ENCODE results near the gene GADD45B. TPM values are rescaled to one million over a fixed set of nuclear protein-coding genes. Genes with fewer than 3 reads are reported as not detected.
A peak's percentile ranks its signal among the peaks of the same experiment; 100 is the strongest.

Gene GADD45B
- total RNA-seq, 6 experiments from 2014 or later, result 39.0 to 176 (median 127) TPM

- no peaks in the 10 kb centered on the region for H3K36me3 ChIP-seq
- WGBS (ENCODE audit: insufficient coverage, low coverage, low lambda C conversion rate, missing lambda C conversion rate), result 71% methylated on average over 15 of the region's 21 CpGs
Observed at GRCh38 chr19:2511991-2512390, 36.1 kb downstream of the GADD45B start.

DNA sequence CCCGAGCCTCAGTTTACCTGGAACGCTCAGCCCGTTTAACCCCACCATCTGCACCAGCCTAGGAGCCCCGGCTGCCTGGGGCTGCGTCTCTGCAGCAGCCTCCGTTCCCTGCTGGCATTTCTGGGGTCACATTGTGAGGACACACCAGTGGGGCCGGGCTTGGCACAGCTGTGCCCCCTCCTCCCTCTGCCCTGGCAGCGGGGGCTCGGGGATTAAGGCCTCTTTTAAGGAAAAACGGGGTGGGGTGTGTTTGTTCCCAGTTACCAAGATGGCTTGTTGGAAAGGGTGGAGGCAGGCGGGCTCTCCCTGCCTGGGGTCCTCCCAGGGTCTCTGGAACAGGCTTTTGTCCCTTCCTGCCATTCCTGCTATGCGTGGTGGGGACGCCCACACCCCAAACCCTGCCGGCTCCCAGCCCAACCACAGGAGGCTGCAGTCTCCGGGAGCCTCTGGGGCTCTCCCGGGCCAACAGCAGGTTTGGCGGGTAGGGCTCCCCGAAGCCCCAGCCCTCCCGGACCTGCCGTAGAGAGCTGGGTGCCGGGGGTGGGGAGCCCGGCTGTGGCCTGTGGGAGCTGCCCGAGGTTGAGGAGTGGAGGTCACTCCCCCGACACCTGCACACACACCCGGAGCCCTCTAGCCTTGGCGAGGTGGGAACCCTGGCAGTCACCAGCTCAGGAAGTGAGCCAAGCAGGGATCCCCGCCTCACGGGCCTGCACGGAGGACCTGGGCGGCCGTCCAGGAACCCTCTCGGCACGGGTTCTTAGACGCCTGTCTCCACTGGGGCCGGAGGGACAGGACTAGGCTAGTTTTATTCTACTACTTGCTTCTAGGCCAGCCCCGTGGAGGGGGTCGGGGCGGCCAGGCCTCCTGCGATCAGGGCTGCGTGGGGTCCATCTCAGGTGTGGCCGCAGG, 36.9 kb downstream of the GADD45B start:
- H3K36me3 ChIP-seq, result no peaks in the 10 kb centered on the region

More at GRCh38 chr19:2511991-2512390, 36.1 kb downstream of the GADD45B start:
- peaks cover 0 to under 1% (median 0%) of the 10 kb centered on the region in 4 donors for H3K4me1 ChIP-seq
- no peak overlapping the region for H3K4me3 ChIP-seq
- H3K27me3 ChIP-seq, result no peaks in the 10 kb centered on the region
- TF ChIP-seq, protein P1, sequence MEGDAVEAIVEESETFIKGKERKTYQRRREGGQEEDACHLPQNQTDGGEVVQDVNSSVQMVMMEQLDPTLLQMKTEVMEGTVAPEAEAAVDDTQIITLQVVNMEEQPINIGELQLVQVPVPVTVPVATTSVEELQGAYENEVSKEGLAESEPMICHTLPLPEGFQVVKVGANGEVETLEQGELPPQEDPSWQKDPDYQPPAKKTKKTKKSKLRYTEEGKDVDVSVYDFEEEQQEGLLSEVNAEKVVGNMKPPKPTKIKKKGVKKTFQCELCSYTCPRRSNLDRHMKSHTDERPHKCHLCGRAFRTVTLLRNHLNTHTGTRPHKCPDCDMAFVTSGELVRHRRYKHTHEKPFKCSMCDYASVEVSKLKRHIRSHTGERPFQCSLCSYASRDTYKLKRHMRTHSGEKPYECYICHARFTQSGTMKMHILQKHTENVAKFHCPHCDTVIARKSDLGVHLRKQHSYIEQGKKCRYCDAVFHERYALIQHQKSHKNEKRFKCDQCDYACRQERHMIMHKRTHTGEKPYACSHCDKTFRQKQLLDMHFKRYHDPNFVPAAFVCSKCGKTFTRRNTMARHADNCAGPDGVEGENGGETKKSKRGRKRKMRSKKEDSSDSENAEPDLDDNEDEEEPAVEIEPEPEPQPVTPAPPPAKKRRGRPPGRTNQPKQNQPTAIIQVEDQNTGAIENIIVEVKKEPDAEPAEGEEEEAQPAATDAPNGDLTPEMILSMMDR (IDR thresholded peaks at IDR 0.05), result no peak
- TF ChIP-seq POLR2A (IDR thresholded peaks at IDR 0.05), result no peak
- intact Hi-C loops (cut with DNase I), result no loop called here
- no peak for DNase-seq
- H3K27ac ChIP-seq, result no peak overlapping the region
- no peak for ATAC-seq
- H3K9me3 ChIP-seq, result no peaks in the 10 kb centered on the region

DNA sequence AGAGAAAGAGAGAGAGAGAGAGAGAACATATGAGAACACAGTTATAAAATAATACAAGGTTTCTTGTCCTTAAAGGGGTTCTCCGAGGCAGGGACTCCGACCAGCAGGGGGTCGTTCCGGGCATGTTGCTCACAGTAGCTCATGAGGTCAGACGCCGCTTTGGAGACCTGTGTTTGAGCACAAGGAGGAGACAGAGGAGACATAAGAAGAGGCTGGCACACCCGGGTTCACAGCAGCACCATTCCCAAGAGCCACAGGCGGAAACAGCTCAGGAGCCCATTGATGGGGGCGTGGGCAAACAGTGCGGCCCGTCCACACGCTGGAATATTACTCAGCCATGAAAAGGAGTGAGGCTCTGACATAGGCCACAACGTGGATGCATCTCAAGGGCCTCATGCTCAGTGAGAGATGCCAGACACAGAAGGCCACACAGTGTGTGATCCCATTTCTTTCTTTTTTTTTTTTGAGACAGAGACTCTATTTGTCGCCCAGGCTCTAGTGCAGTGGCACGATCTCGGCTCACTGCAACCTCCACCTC, 39.1 kb downstream of the GADD45B start:
- Histone ChIP-seq H3K4me3 (no peak overlapping the region), H3K4me1 (no peaks in the 10 kb centered on the region), H3K9me3 (no peaks in the 10 kb centered on the region), H3K36me3 (no peaks in the 10 kb centered on the region), H3K27me3 (no peaks in the 10 kb centered on the region), H3K27ac (no peak overlapping the region)
- 91% methylated on average over 7 of the region's 16 CpGs for WGBS (ENCODE audit: insufficient coverage, low coverage, low lambda C conversion rate, missing lambda C conversion rate)
- TF ChIP-seq, protein P1 (IDR thresholded peaks at IDR 0.05), result no peak
- no peak for TF ChIP-seq POLR2A (IDR thresholded peaks at IDR 0.05)
- intact Hi-C loops (cut with DNase I), result no loop called here
- ATAC-seq (no peak), DNase-seq (no peak)

More for the DNA sequence above, 36.9 kb downstream of the GADD45B start:
- intact Hi-C loops (cut with DNase I), result no loop called here
- no peak overlapping the region for H3K4me3 ChIP-seq
- no peaks in the 10 kb centered on the region for H3K4me1 ChIP-seq
- no peak for TF ChIP-seq POLR2A (IDR thresholded peaks at IDR 0.05)
- TF ChIP-seq, protein P1 (IDR thresholded peaks at IDR 0.05), result no peak
- DNase-seq, result no peak
- peak in 2 of 4 donors; percentile 14 to 39 for ATAC-seq
- 93% methylated on average over 5 of the region's 41 CpGs for WGBS (ENCODE audit: insufficient coverage, low coverage, low lambda C conversion rate, missing lambda C conversion rate)
- H3K9me3 ChIP-seq, result no peaks in the 10 kb centered on the region
- H3K27me3 ChIP-seq, result no peaks in the 10 kb centered on the region
- no peak overlapping the region for H3K27ac ChIP-seq

DNA sequence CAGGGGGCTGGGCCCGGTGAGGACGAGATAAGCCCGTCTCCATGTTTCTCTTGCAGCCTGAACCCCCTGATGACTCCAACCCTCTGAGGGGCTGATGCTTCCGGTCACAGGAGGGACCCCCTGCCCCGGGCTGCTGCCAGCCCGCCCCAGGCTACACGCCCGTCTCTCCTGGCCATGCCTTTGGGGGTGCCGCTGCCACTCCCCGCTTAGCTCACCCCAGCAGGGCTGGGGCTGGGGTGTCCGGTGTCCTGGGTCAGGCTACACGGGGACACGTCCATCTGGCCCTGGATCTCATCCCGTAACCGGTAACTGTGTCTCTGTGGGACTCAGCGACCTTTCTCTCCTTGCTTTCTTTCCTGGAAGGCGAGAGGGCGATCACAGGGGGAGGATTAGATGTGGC, 40.8 kb downstream of the GADD45B start:
- Histone ChIP-seq H3K4me3 (no peak overlapping the region), H3K9me3 (no peaks in the 10 kb centered on the region), H3K27ac (no peak overlapping the region), H3K4me1 (no peaks in the 10 kb centered on the region), H3K36me3 (no peaks in the 10 kb centered on the region), H3K27me3 (no peaks in the 10 kb centered on the region)
- TF ChIP-seq, protein P1 (IDR thresholded peaks at IDR 0.05), result no peak
- no peak for TF ChIP-seq POLR2A (IDR thresholded peaks at IDR 0.05)
- DNase-seq, result no peak
- intact Hi-C loops (cut with DNase I), result no loop called here
- no peak for ATAC-seq
- WGBS (ENCODE audit: insufficient coverage, low coverage, low lambda C conversion rate, missing lambda C conversion rate), result 70% methylated on average over 9 of the region's 18 CpGs
